Breast epithelium (tissue), 3 donors: ENCODE data around the gene PPM1M.

ENCODE experiments used
- POLR2AphosphoS5 ChIP-seq, 3 donors: sonication (generic); formaldehyde crosslinking; IDR thresholded peaks; one replicate each; pipeline ENCODE4 v1.6.1; 2017; ENCODE audit warnings: antibody characterized with exemption in 3 of 3
- TF ChIP-seq, protein P1 (sequence below), 3 donors: fragments of 450-650 bp; IDR thresholded peaks; one replicate each; pipeline ENCODE4 v1.5.1; 2016 to 2017; ENCODE audit warnings: antibody characterized with exemption in 3 of 3, mild to moderate bottlenecking in 3 of 3, moderate library complexity in 3 of 3

- TF ChIP-seq, protein P1, sequence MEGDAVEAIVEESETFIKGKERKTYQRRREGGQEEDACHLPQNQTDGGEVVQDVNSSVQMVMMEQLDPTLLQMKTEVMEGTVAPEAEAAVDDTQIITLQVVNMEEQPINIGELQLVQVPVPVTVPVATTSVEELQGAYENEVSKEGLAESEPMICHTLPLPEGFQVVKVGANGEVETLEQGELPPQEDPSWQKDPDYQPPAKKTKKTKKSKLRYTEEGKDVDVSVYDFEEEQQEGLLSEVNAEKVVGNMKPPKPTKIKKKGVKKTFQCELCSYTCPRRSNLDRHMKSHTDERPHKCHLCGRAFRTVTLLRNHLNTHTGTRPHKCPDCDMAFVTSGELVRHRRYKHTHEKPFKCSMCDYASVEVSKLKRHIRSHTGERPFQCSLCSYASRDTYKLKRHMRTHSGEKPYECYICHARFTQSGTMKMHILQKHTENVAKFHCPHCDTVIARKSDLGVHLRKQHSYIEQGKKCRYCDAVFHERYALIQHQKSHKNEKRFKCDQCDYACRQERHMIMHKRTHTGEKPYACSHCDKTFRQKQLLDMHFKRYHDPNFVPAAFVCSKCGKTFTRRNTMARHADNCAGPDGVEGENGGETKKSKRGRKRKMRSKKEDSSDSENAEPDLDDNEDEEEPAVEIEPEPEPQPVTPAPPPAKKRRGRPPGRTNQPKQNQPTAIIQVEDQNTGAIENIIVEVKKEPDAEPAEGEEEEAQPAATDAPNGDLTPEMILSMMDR (IDR thresholded peaks at IDR 0.05) = no peak
- no peak for TF ChIP-seq POLR2AphosphoS5 (IDR thresholded peaks at IDR 0.05)
Measured at GRCh38 chr3:52198643-52199608, 46.6 kb upstream of the PPM1M start.
